CD4-positive, alpha-beta memory T cell (primary cell): ENCODE results near the gene AHDC1. TPM values are rescaled to one million over a fixed set of nuclear protein-coding genes. Genes with fewer than 3 reads are reported as not detected.

ENCODE experiments used
- polyA plus RNA-seq, 2 donors: library from polyadenylated mRNA; unstranded; fragments of 300-500 nt; fragmentation: Illumina TruSeq; gene quantifications; one replicate each; pipeline ENCODE4 v1.2.3, GENCODE V29; 2021
- total RNA-seq, 2 experiments: library from RNA; stranded (reverse); gene quantifications; one replicate each; pipeline ENCODE4 v1.2.3, GENCODE V29; 2021

The AHDC1 gene
- total and polyA plus RNA-seq, 4 experiments from 2014 or later, result 0.02 to 19.2 (median 10.0) TPM

Other genes with a start within 250 kb of the AHDC1 start
- 10 to 100 TPM in 1 of 2 experiments, 1 to 10 TPM in 1; 8.8 to 11.7 TPM for gene MAP3K6, start 237.2 kb downstream of the AHDC1 start, total RNA-seq
- 1 to 10 TPM; 4.5 to 8.1 TPM for gene MAP3K6, start 237.2 kb downstream of the AHDC1 start, polyA plus RNA-seq
- not detected for gene FCN3, start 229.3 kb downstream of the AHDC1 start, total RNA-seq
- gene FCN3, start 229.3 kb downstream of the AHDC1 start, polyA plus RNA-seq, result not detected
- gene CD164L2, start 220.8 kb downstream of the AHDC1 start, total RNA-seq, result not detected
- gene CD164L2, start 220.8 kb downstream of the AHDC1 start, polyA plus RNA-seq, result under 1 TPM in 1 of 2 donors, not detected in 1; 0.22 TPM
- not detected for gene GPR3, start 211.5 kb downstream of the AHDC1 start, total RNA-seq
- not detected for gene GPR3, start 211.5 kb downstream of the AHDC1 start, polyA plus RNA-seq
- 100 to 1,000 TPM; 163 to 164 TPM for gene WASF2, start 114.0 kb downstream of the AHDC1 start, total RNA-seq
- 10 to 100 TPM; 31.6 to 81.1 TPM for gene WASF2, start 114.0 kb downstream of the AHDC1 start, polyA plus RNA-seq
- gene FGR, start 31.0 kb upstream of the AHDC1 start, total RNA-seq, result 1 to 10 TPM; 2.7 to 2.9 TPM
- under 1 TPM; 0.12 to 0.15 TPM for gene FGR, start 31.0 kb upstream of the AHDC1 start, polyA plus RNA-seq
- 10 to 100 TPM; 23.0 to 24.9 TPM for gene IFI6, start 68.0 kb upstream of the AHDC1 start, total RNA-seq
- 100 to 1,000 TPM in 1 of 2 donors, 10 to 100 TPM in 1; 61.6 to 139 TPM for gene IFI6, start 68.0 kb upstream of the AHDC1 start, polyA plus RNA-seq
- gene FAM76A, start 121.8 kb upstream of the AHDC1 start, total RNA-seq, result 10 to 100 TPM; 22.8 to 26.0 TPM
- 10 to 100 TPM in 1 of 2 donors, 1 to 10 TPM in 1; 3.1 to 10.3 TPM for gene FAM76A, start 121.8 kb upstream of the AHDC1 start, polyA plus RNA-seq
- 10 to 100 TPM; 25.2 to 27.5 TPM for gene STX12, start 169.1 kb upstream of the AHDC1 start, total RNA-seq
- 10 to 100 TPM; 13.7 to 17.8 TPM for gene STX12, start 169.1 kb upstream of the AHDC1 start, polyA plus RNA-seq
- gene PPP1R8, start 226.6 kb upstream of the AHDC1 start, total RNA-seq, result 10 to 100 TPM; 40.8 to 45.8 TPM
- 10 to 100 TPM; 27.8 to 39.2 TPM for gene PPP1R8, start 226.6 kb upstream of the AHDC1 start, polyA plus RNA-seq